ENCODE measurements around the gene BMP7.

DNA sequence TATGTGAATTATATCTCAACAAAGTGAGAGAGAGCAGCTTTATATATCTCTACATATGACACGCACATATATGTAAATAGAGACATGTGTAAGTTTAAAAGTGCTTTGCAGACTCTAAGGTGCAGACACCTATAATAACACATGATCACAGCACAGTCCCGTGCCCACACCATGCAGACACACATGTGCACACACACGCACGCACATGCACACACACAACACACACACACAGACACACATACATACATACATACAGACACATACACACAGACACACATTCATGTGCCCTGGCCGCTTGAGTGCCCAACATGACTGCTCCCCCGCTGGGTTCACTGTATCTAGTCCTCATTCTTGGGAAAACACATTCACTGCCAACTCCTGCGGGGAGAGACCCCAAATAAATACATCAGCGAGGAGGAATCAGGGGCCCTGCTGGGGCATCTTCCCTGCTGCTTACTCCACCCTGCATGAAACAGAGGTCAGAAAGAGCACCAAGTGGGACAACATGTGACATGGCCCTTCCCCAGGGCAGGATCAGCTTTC, 121.3 kb downstream of the BMP7 start:
- TF ChIP-seq, protein P1, sequence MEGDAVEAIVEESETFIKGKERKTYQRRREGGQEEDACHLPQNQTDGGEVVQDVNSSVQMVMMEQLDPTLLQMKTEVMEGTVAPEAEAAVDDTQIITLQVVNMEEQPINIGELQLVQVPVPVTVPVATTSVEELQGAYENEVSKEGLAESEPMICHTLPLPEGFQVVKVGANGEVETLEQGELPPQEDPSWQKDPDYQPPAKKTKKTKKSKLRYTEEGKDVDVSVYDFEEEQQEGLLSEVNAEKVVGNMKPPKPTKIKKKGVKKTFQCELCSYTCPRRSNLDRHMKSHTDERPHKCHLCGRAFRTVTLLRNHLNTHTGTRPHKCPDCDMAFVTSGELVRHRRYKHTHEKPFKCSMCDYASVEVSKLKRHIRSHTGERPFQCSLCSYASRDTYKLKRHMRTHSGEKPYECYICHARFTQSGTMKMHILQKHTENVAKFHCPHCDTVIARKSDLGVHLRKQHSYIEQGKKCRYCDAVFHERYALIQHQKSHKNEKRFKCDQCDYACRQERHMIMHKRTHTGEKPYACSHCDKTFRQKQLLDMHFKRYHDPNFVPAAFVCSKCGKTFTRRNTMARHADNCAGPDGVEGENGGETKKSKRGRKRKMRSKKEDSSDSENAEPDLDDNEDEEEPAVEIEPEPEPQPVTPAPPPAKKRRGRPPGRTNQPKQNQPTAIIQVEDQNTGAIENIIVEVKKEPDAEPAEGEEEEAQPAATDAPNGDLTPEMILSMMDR (IDR thresholded peaks at IDR 0.05): no peak
- TF ChIP-seq POLR2A (IDR thresholded peaks at IDR 0.05): no peak

Data from uterus (tissue), 2 donors.